Kidney (tissue), 14 donors: ENCODE measurements around the gene CFAP97D1. TPM values are rescaled to one million over a fixed set of nuclear protein-coding genes. Genes with fewer than 3 reads are reported as not detected.

Experiments used
- DNase-seq, 5 donors: peaks; one replicate each; pipeline ENCODE4 v3.0.0-alpha.2; 2013 to 2020
- FAIRE-seq: peaks from 2 replicates; lab custom pipeline; 2012; peaks lifted over from hg19 to GRCh38; lab: Jason Lieb, UNC
- H3K27ac ChIP-seq, 2 donors: one replicate each; pipeline ENCODE4 v1.7.0; 2013; ENCODE audit warnings: low read depth in 2 of 2, low read length in 2 of 2, inconsistent platforms in 1 of 2
- H3K27me3 ChIP-seq: one replicate; pipeline ENCODE4 v1.7.1; 2013; ENCODE audit warnings: low read length, inconsistent platforms; ENCODE audit not compliant: control insufficient read depth, insufficient read depth
- H3K36me3 ChIP-seq, 3 donors: one replicate each; pipeline versions ENCODE4 v1.7.0 to v1.7.1; 2013; ENCODE audit warnings: low read length in 3 of 3, control low read depth in 1 of 3, inconsistent platforms in 1 of 3; ENCODE audit not compliant: insufficient read depth in 3 of 3, control insufficient read depth in 2 of 3
- H3K4me1 ChIP-seq, 3 donors: one replicate each; pipeline versions ENCODE4 v1.7.0 to v1.7.1; 2013; ENCODE audit warnings: low read length in 3 of 3, inconsistent platforms in 1 of 3, low read depth in 1 of 3; ENCODE audit not compliant: control insufficient read depth in 2 of 3, insufficient read depth in 2 of 3
- H3K4me3 ChIP-seq, 3 donors: one replicate each; pipeline versions ENCODE4 v1.7.0 to v1.8.1; 2013; ENCODE audit warnings: low read length in 3 of 3, control low read depth in 1 of 3, inconsistent platforms in 1 of 3
- H3K9ac ChIP-seq, 3 donors: one replicate each; pipeline versions ENCODE4 v1.7.0 to v1.7.1; 2013; ENCODE audit warnings: low read length in 3 of 3, control low read depth in 1 of 3, inconsistent platforms in 1 of 3
- H3K9me3 ChIP-seq, 3 donors: one replicate each; pipeline versions ENCODE4 v1.7.0 to v1.7.1; 2013; ENCODE audit warnings: low read length in 3 of 3, control low read depth in 1 of 3, inconsistent platforms in 1 of 3; ENCODE audit not compliant: control insufficient read depth in 2 of 3, insufficient read depth in 1 of 3
- intact Hi-C: fragments of 100-400 bp; cut with DNase I; formaldehyde crosslinking; loops from one replicate; pipeline ENCODE4 v1.11.1; 2022
- polyA plus RNA-seq: library from polyadenylated mRNA; stranded (reverse); fragments of 350-450 nt; fragmentation: Illumina TruSeq; extraction: RNeasy Lipid Tissue Mini Kit (QIAGEN cat#74804); gene quantifications from one replicate; pipeline ENCODE4 v1.2.3, GENCODE V29; 2014; ENCODE audit warnings: low read depth, low replicate concordance; ENCODE audit not compliant: insufficient read depth
- total RNA-seq: library from RNA; stranded (reverse); fragmentation: NEBNext Ultra II Directional; extraction: Animal tissue kit (Norgen Biotek cat#: 25700); gene quantifications from one replicate; pipeline ENCODE4 v1.2.1, GENCODE V29; 2021
- TF ChIP-seq, protein P1 (sequence below): IDR thresholded peaks from 3 replicates; pipeline ENCODE4 v1.5.1; 2012; ENCODE audit warnings: mild to moderate bottlenecking, moderate library complexity, borderline replicate concordance; ENCODE audit not compliant: insufficient read depth; ENCODE audit errors: extremely low read depth
- donor health status: control.
- donor health status: control.
- donor health status: control.
- donor health status: control.
- donor health status: control.
- donor health status: DM: yes; HTN: yes; CAD: no.
- donor health status: Normal renal cell carcinoma (clear cell type).

CFAP97D1 gene
- total and polyA plus RNA-seq, 2 donors from 2014 or later: not detected

DNA sequence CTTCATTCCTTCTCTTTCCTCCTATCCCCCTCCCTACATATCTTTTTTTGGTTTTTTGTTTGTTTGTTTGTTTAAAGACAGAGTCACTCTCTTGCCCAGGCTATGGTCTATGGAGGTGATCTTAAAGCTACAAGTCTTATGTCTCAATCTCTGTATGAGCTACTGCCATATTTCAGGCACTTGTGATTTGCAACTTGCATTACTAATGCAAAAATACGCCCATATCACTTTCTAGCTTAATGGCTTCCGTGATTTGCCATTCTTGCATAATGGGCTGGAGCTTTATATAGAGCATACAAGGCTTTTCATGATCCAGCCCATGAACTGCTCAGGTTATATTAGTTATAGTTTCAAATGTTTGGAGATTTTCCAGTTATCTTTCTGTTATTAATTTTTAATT is 7.5 kb downstream of the CFAP97D1 start:
- DNase-seq (no peak), FAIRE-seq (no peak)
- Histone ChIP-seq H3K9ac (no peak overlapping the region), H3K36me3 (no peaks in the 10 kb centered on the region), H3K4me1 (peaks cover 0 to 3% (median 0%) of the 10 kb centered on the region in 3 donors), H3K27ac (no peak overlapping the region), H3K9me3 (no peaks in the 10 kb centered on the region), H3K27me3 (no peaks in the 10 kb centered on the region), H3K4me3 (no peak overlapping the region)
- intact Hi-C loops: loop anchor here (10.0 kb wide), 1 partner anchor 57 kb away; the partner anchor contains the start of gene CD300LG
- TF ChIP-seq, protein P1, sequence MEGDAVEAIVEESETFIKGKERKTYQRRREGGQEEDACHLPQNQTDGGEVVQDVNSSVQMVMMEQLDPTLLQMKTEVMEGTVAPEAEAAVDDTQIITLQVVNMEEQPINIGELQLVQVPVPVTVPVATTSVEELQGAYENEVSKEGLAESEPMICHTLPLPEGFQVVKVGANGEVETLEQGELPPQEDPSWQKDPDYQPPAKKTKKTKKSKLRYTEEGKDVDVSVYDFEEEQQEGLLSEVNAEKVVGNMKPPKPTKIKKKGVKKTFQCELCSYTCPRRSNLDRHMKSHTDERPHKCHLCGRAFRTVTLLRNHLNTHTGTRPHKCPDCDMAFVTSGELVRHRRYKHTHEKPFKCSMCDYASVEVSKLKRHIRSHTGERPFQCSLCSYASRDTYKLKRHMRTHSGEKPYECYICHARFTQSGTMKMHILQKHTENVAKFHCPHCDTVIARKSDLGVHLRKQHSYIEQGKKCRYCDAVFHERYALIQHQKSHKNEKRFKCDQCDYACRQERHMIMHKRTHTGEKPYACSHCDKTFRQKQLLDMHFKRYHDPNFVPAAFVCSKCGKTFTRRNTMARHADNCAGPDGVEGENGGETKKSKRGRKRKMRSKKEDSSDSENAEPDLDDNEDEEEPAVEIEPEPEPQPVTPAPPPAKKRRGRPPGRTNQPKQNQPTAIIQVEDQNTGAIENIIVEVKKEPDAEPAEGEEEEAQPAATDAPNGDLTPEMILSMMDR: no peak

DNA sequence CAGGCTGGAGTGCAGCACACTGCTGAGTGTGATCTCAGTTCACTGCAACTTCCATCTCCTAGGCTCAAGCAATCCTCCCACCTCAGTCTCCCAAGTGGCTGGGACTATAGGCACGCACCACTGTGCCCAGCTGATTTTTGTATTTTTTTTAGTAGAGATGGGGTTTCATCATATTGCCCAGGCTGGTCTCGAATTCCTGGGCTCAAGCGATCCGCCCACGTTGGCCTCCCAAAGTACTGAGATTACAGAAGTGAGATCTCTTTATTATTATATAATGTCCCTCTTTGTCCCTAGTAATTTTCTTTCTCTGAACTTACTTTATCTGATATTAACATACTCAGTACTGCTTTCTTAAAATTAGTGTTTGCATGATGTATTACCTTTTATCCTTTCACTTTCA is 8.3 kb downstream of the CFAP97D1 start:
- no peaks in the 10 kb centered on the region for H3K27me3 ChIP-seq
- intact Hi-C loops: loop anchor here (10.0 kb wide), 1 partner anchor 56 kb away; the partner anchor contains the start of gene CD300LG
- peaks cover 0 to 3% (median 0%) of the 10 kb centered on the region in 3 donors for H3K4me1 ChIP-seq
- H3K4me3 ChIP-seq: no peak overlapping the region
- H3K36me3 ChIP-seq: no peaks in the 10 kb centered on the region
- no peak overlapping the region for H3K9ac ChIP-seq
- no peaks in the 10 kb centered on the region for H3K9me3 ChIP-seq
- no peak overlapping the region for H3K27ac ChIP-seq
- no peak for FAIRE-seq
- no peak for DNase-seq
- TF ChIP-seq, protein P1: no peak

DNA sequence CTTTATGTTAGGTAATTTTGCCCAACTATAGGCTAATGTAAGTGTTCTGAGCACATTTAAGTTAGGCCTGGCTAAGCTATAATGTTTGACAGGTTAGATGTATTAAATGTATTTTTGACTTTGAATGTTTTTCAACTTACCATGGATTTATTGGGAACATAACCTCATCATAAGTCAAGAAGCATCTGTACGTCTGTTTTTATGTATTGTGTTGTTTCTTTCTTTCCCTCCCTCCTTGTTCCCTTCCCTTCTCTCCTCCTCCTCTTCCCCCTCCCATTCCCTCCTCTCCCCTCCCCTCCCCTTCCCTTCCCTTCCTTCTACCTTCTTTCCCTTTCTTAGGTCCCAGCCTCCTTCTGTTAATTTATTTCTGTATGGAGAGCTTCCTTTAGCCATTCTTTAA is 9.2 kb downstream of the CFAP97D1 start:
- Histone ChIP-seq H3K9me3 (no peaks in the 10 kb centered on the region), H3K4me3 (no peak overlapping the region), H3K9ac (no peak overlapping the region), H3K27ac (no peak overlapping the region), H3K36me3 (no peaks in the 10 kb centered on the region), H3K27me3 (no peaks in the 10 kb centered on the region), H3K4me1 (peaks cover 0 to 3% (median 0%) of the 10 kb centered on the region in 3 donors)
- TF ChIP-seq, protein P1: no peak
- DNase-seq (no peak), FAIRE-seq (no peak)
- intact Hi-C loops: loop anchor here (10.0 kb wide), 1 partner anchor 55 kb away; the partner anchor contains the start of gene CD300LG
